OCI-LY7 (cell line): ENCODE data around the gene TSNAXIP1.
"Not testable (repeated sequence)": the region's sequence is repeated elsewhere in the genome, so short reads cannot be mapped to it uniquely, and the experiment has no call there.

Source experiments
- EZH2phosphoT487 ChIP-seq: fragments of 200-600 bp; sonication (generic); IDR thresholded peaks from 2 replicates; pipeline ENCODE4 v1.6.1; 2018; ENCODE audit warnings: low read depth, borderline replicate concordance, mild to moderate bottlenecking, mixed run types, antibody characterized with exemption, low read length, moderate library complexity, mixed read lengths
- TF ChIP-seq, protein P1 (sequence below): fragments of 200-600 bp; sonication (generic); conservative IDR thresholded peaks from 2 replicates; pipeline ENCODE4 v1.5.1; 2014; ENCODE audit warnings: mild to moderate bottlenecking, antibody characterized with exemption, low read length, moderate library complexity, mixed read lengths

DNA sequence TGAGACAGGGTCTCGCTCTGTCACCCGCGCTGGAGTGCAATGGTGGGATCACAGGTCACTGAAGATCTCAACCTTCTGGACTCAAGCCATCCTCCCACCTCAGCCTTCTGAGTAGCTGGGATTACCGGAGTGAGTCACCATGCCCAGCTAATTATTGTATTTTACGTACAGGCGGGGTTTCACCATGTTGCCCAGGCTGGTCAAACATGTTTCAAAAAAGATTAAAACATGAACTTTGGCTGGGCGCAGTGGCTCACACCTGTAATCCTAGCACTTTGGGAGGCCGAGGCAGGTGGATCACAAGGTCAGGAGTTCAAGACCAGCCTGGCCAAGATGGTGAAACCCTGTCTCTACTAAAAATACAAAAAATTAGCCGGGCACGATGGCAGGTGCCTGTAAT is 30.5 kb downstream of the TSNAXIP1 start:
- TF ChIP-seq, protein P1, sequence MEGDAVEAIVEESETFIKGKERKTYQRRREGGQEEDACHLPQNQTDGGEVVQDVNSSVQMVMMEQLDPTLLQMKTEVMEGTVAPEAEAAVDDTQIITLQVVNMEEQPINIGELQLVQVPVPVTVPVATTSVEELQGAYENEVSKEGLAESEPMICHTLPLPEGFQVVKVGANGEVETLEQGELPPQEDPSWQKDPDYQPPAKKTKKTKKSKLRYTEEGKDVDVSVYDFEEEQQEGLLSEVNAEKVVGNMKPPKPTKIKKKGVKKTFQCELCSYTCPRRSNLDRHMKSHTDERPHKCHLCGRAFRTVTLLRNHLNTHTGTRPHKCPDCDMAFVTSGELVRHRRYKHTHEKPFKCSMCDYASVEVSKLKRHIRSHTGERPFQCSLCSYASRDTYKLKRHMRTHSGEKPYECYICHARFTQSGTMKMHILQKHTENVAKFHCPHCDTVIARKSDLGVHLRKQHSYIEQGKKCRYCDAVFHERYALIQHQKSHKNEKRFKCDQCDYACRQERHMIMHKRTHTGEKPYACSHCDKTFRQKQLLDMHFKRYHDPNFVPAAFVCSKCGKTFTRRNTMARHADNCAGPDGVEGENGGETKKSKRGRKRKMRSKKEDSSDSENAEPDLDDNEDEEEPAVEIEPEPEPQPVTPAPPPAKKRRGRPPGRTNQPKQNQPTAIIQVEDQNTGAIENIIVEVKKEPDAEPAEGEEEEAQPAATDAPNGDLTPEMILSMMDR: not testable (repeated sequence)
- not testable (repeated sequence) for TF ChIP-seq EZH2phosphoT487
